Uterus (tissue), 2 donors: ENCODE results near the gene RANBP17.

ENCODE experiments used
- POLR2A ChIP-seq, 2 donors: fragments of 450-650 bp; IDR thresholded peaks; one replicate each; pipeline ENCODE4 v1.6.1; 2016; ENCODE audit warnings: antibody characterized with exemption in 2 of 2, mild to moderate bottlenecking in 1 of 2, moderate library complexity in 1 of 2
- TF ChIP-seq, protein P1 (sequence below), 4 experiments: fragments of 200-600 bp in 2 of 4; fragments of 450-650 bp in 2 of 4; sonication (generic) in 2 of 4; IDR thresholded peaks; one replicate each; pipeline ENCODE4 v1.5.1; 2016 to 2019; ENCODE audit warnings: antibody characterized with exemption in 4 of 4, mild to moderate bottlenecking in 2 of 4, moderate library complexity in 1 of 4

DNA sequence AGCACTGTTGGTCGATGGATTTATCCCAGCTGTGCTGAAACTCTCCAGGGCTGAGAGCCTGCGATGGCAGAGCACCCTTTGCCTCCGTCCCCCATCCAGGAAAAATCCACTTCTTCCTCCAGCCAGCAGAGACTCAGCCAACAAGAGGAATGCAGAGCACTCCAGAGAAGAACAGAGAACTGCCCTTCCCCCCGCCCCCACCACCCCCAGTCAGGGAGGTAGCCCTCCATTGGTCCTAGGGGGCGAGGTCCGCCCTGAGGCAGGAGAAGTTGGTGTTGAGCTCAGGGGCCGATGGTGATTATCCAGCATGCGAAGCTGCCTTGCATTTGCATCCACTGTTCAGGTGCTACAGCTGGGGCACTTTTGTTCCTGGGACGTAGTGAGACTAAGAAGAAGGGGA, 456.2 kb downstream of the RANBP17 start:
- TF ChIP-seq, protein P1, sequence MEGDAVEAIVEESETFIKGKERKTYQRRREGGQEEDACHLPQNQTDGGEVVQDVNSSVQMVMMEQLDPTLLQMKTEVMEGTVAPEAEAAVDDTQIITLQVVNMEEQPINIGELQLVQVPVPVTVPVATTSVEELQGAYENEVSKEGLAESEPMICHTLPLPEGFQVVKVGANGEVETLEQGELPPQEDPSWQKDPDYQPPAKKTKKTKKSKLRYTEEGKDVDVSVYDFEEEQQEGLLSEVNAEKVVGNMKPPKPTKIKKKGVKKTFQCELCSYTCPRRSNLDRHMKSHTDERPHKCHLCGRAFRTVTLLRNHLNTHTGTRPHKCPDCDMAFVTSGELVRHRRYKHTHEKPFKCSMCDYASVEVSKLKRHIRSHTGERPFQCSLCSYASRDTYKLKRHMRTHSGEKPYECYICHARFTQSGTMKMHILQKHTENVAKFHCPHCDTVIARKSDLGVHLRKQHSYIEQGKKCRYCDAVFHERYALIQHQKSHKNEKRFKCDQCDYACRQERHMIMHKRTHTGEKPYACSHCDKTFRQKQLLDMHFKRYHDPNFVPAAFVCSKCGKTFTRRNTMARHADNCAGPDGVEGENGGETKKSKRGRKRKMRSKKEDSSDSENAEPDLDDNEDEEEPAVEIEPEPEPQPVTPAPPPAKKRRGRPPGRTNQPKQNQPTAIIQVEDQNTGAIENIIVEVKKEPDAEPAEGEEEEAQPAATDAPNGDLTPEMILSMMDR (IDR thresholded peaks at IDR 0.05), result no peak
- TF ChIP-seq POLR2A (IDR thresholded peaks at IDR 0.05), result no peak
